Transverse colon (tissue), 4 donors: ENCODE results near the gene ANK3. TPM values are rescaled to one million over a fixed set of nuclear protein-coding genes. Genes with fewer than 3 reads are reported as not detected.

Source experiments
- DNase-seq: peaks from one replicate; pipeline ENCODE4 v3.0.0-alpha.2; 2019
- H3K27ac ChIP-seq, 4 donors: fragments of 200-600 bp; sonication (generic); 2 replicates each; pipeline ENCODE4 v1.5.1; 2016 to 2018; ENCODE audit warnings: inconsistent platforms in 4 of 4
- H3K27me3 ChIP-seq: fragments of 200-600 bp; sonication (generic); 2 replicates; pipeline ENCODE4 v1.5.1; 2017; ENCODE audit warnings: inconsistent platforms
- H3K36me3 ChIP-seq, 4 donors: fragments of 200-600 bp; sonication (generic); 2 replicates each; pipeline ENCODE4 v1.5.1; 2017 to 2019; ENCODE audit warnings: inconsistent platforms in 4 of 4
- H3K4me1 ChIP-seq, 4 donors: fragments of 200-600 bp; sonication (generic); 2 replicates each; pipeline ENCODE4 v1.5.1; 2017 to 2020; ENCODE audit warnings: inconsistent platforms in 4 of 4
- H3K4me3 ChIP-seq, 4 donors: fragments of 200-600 bp; sonication (generic); 1 replicate in 1 of 4; 2 replicates in 3 of 4; pipeline versions ENCODE4 v1.5.1 to v1.6.1; 2017 to 2019; ENCODE audit warnings: inconsistent platforms in 4 of 4
- H3K9me3 ChIP-seq, 2 donors: fragments of 200-600 bp; sonication (generic); 2 replicates each; pipeline ENCODE4 v1.5.1; 2017 to 2019; ENCODE audit warnings: inconsistent platforms in 2 of 2
- CTCF ChIP-seq, 5 experiments: fragments of 200-600 bp in 3 of 5; fragments of 450-650 bp in 2 of 5; sonication (generic) in 3 of 5; IDR thresholded peaks; 1 replicate in 2 of 5; 2 replicates in 3 of 5; pipeline ENCODE4 v1.5.1; 2016 to 2017; ENCODE audit warnings: antibody characterized with exemption in 5 of 5, inconsistent platforms in 3 of 5, mild to moderate bottlenecking in 2 of 5, moderate library complexity in 1 of 5
- EP300 ChIP-seq: sonication (generic); formaldehyde crosslinking; IDR thresholded peaks from one replicate; pipeline ENCODE4 v1.6.1; 2017; ENCODE audit warnings: antibody characterized with exemption, low read depth
- POLR2A ChIP-seq: fragments of 450-650 bp; IDR thresholded peaks from one replicate; pipeline ENCODE4 v1.6.1; 2016; ENCODE audit warnings: antibody characterized with exemption, mild to moderate bottlenecking, moderate library complexity
- POLR2AphosphoS5 ChIP-seq, 3 donors: sonication (generic); formaldehyde crosslinking; IDR thresholded peaks; one replicate each; pipeline ENCODE4 v1.6.1; 2016; ENCODE audit warnings: antibody characterized with exemption in 3 of 3
- WGBS, 2 donors: methylation state at CpG; one replicate each; pipeline ENCODE4 v1.1.5; 2018; ENCODE audit warnings: low coverage in 1 of 2; 5-methylcytosine and 5-hydroxymethylcytosine counted together
- in situ Hi-C, 4 donors: fragments of 200-750 bp; cut with MboI; loops; one replicate each; pipeline versions ENCODE4 v1.15.0 to v1.15.1; 2017; ENCODE audit warnings: low sequenced_read_pairs in 3 of 4, low pct_ligation_motif_present in 1 of 4, low pct_unique_long_range_greater_than_20kb in 1 of 4
- intact Hi-C: fragments of 100-400 bp; cut with DNase I; formaldehyde crosslinking; loops from one replicate; pipeline ENCODE4 v1.15.1; 2023; ENCODE audit warnings: low total_unique reads
- total RNA-seq, 4 donors: library from RNA; depleted of rRNA; stranded (reverse); fragments of >200 nt; gene quantifications; one replicate each; pipeline ENCODE4 v1.1.0, GENCODE V29; 2016

Gene ANK3
- total RNA-seq, 4 donors from 2014 or later = 41.2 to 230 (median 172) TPM

- no peaks in the 10 kb centered on the region for H3K9me3 ChIP-seq
- intact Hi-C loops = no loop called here
- in situ Hi-C loops = no loop called here
Observed at GRCh38 chr10:60186315-60187071, 203.2 kb downstream of the ANK3 start.

GRCh38 chr10:60185421-60185820 lies 204.3 kb downstream of the ANK3 start:
- in situ Hi-C loops (no loop called here), intact Hi-C loops (no loop called here)
- no peak for DNase-seq
- no peaks in the 10 kb centered on the region for H3K27me3 ChIP-seq
- no peak overlapping the region for H3K4me3 ChIP-seq
- H3K36me3 ChIP-seq = no peaks in the 10 kb centered on the region
- peaks cover 0 to 15% (median 0%) of the 10 kb centered on the region in 4 donors for H3K4me1 ChIP-seq
- H3K27ac ChIP-seq = peak overlapping the region in 1 of 4 donors; percentile 16
- WGBS, 2 donors = 36 to 50% methylated on average over 1 of the region's 1 CpG
- TF ChIP-seq POLR2AphosphoS5 (IDR thresholded peaks at IDR 0.05) (no peak), CTCF (IDR thresholded peaks at IDR 0.05) (no peak), POLR2A (no peak), EP300 (no peak)
- H3K9me3 ChIP-seq = no peaks in the 10 kb centered on the region

More at GRCh38 chr10:60186315-60187071, 203.2 kb downstream of the ANK3 start:
- no peak for TF ChIP-seq EP300
- no peak for TF ChIP-seq POLR2A
- no peak for TF ChIP-seq CTCF (IDR thresholded peaks at IDR 0.05)
- no peak for TF ChIP-seq POLR2AphosphoS5 (IDR thresholded peaks at IDR 0.05)
- peak overlapping the region in 1 of 4 donors; percentile 15 for H3K27ac ChIP-seq
- H3K36me3 ChIP-seq = no peaks in the 10 kb centered on the region
- H3K4me3 ChIP-seq = no peak overlapping the region
- no peaks in the 10 kb centered on the region for H3K27me3 ChIP-seq
- WGBS, 2 donors = 85 to 96% methylated on average over 3 to 14 of the region's 14 CpGs
- no peak for DNase-seq
- H3K4me1 ChIP-seq = peaks cover 0 to 15% (median 0%) of the 10 kb centered on the region in 4 donors

GRCh38 chr10:60182691-60183090 lies 207.0 kb downstream of the ANK3 start:
- H3K27ac ChIP-seq = no peak overlapping the region

GRCh38 chr10:60176925-60177324 lies 212.8 kb downstream of the ANK3 start:
- 52 to 60% methylated on average over 1 to 3 of the region's 3 CpGs for WGBS, 2 donors
- Histone ChIP-seq H3K4me3 (no peak overlapping the region), H3K9me3 (no peaks in the 10 kb centered on the region), H3K36me3 (no peaks in the 10 kb centered on the region), H3K27ac (no peak overlapping the region), H3K27me3 (no peaks in the 10 kb centered on the region), H3K4me1 (peaks cover 0 to 11% (median 6%) of the 10 kb centered on the region in 4 donors)
- peak in 1 of 3 donors; percentile 20 for TF ChIP-seq POLR2AphosphoS5 (IDR thresholded peaks at IDR 0.05)
- TF ChIP-seq POLR2A = no peak
- TF ChIP-seq EP300 = no peak
- no peak for DNase-seq
- intact Hi-C loops (no loop called here), in situ Hi-C loops (no loop called here)

More at GRCh38 chr10:60182691-60183090, 207.0 kb downstream of the ANK3 start:
- H3K36me3 ChIP-seq = no peaks in the 10 kb centered on the region
- intact Hi-C loops (no loop called here), in situ Hi-C loops (no loop called here)
- no peaks in the 10 kb centered on the region for H3K27me3 ChIP-seq
- DNase-seq = no peak
- 78 to 88% methylated on average over 1 of the region's 1 CpG for WGBS, 2 donors
- TF ChIP-seq POLR2A (no peak), EP300 (no peak), CTCF (IDR thresholded peaks at IDR 0.05) (no peak), POLR2AphosphoS5 (IDR thresholded peaks at IDR 0.05) (no peak)
- H3K9me3 ChIP-seq = no peaks in the 10 kb centered on the region
- H3K4me3 ChIP-seq = no peak overlapping the region
- peaks cover 0 to 10% (median 0%) of the 10 kb centered on the region in 4 donors for H3K4me1 ChIP-seq
